Cardiac fibroblast (primary cell): Measurements from ENCODE around the gene TIFAB.

Source experiments
- DNase-seq, 2 donors: peaks; one replicate each; pipeline versions ENCODE4 v3.0.0 to v3.0.0-alpha.2; 2010; ENCODE audit warnings: low read depth in 2 of 2
- H3K4me3 ChIP-seq, 2 donors: replicated peaks in 1 of 2; 1 replicate in 1 of 2; 2 replicates in 1 of 2; pipeline ENCODE4 v1.5.1; 2011; ENCODE audit warnings: low read depth in 2 of 2, low read length in 2 of 2, mild to moderate bottlenecking in 2 of 2, moderate library complexity in 1 of 2
- CTCF ChIP-seq: IDR thresholded peaks from one replicate; pipeline ENCODE4 v1.5.1; 2011; ENCODE audit warnings: low read depth, mild to moderate bottlenecking, low read length, inconsistent platforms

TIFAB gene

GRCh38 chr5:135448071-135448739, 3.9 kb downstream of the TIFAB start:
- H3K4me3 ChIP-seq, result no peak overlapping the region
- DNase-seq, result no peak
- no peak for TF ChIP-seq CTCF

- no peak for DNase-seq
- TF ChIP-seq CTCF, result no peak
- H3K4me3 ChIP-seq, result no peak within 1 kb of the TSS
Measured at GRCh38 chr5:135447298-135447929, 4.7 kb downstream of the TIFAB start, which contains the start of gene DCANP1. DCANP1 (minus strand) TSS chr5:135447348; CDS start chr5:135447108, 240 bp downstream.

GRCh38 chr5:135446615-135447014, 5.5 kb downstream of the TIFAB start:
- H3K4me3 ChIP-seq, result no peak overlapping the region
- no peak for TF ChIP-seq CTCF
- DNase-seq, result no peak

- DNase-seq, result no peak
- no peak overlapping the region for H3K4me3 ChIP-seq
Measured at GRCh38 chr5:135446206-135446605, 5.9 kb downstream of the TIFAB start.

GRCh38 chr5:135445306-135445985, 6.7 kb downstream of the TIFAB start:
- no peak overlapping the region for H3K4me3 ChIP-seq
- no peak for TF ChIP-seq CTCF
- no peak for DNase-seq

More at GRCh38 chr5:135446206-135446605, 5.9 kb downstream of the TIFAB start:
- no peak for TF ChIP-seq CTCF

- H3K4me3 ChIP-seq, result no peak overlapping the region
- DNase-seq, result no peak
- TF ChIP-seq CTCF, result no peak
Measured at GRCh38 chr5:135444881-135445280, 7.3 kb downstream of the TIFAB start.
